SKM-1 (cell line): Measurements from ENCODE around the gene TTYH1.
"Not testable (repeated sequence)": the region's sequence is repeated elsewhere in the genome, so short reads cannot be mapped to it uniquely, and the experiment has no call there.

Experiments used
- DNase-seq: peaks from one replicate; lab custom pipeline; 2025; ENCODE audit not compliant: unreplicated experiment; lab: John Stamatoyannopoulos, UW

Gene TTYH1

DNA sequence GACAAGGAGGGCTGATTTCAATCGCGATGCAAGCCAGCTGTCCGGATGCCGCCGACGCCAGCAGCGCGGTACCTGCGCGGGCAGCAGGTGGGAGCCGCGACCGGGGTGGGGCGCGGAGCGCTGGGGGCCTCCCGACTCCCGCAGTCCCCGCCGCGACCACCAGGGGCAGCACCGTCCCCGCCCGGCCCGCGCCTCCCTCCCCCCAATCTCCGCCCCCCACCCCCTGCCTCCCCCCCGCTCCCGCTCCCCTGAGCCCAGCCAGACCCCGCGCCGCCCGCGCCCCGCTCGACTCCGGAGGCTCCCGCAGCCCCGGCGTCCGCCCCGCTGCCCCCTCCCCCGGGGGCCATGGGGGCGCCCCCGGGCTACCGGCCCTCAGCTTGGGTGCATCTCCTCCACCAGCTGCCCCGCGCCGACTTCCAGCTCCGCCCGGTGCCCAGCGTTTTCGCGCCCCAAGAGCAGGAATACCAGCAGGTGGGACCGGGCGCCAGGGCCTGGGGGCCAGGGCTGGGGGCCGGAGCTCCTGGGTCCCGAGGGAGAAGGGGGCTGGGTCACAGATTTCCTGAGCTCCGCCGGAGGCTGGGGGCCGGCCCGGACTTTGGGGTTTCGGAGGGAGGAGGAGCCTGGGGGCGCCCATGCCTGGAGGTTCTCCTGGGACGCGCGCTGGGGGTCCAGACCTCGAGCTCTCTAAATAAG lies at the start of gene TTYH1:
TSS of gene TTYH1 (plus strand) at position 257 of the 693 bp plus-strand sequence. CDS start at position 346, 89 bp downstream.
- no peak for DNase-seq

DNA sequence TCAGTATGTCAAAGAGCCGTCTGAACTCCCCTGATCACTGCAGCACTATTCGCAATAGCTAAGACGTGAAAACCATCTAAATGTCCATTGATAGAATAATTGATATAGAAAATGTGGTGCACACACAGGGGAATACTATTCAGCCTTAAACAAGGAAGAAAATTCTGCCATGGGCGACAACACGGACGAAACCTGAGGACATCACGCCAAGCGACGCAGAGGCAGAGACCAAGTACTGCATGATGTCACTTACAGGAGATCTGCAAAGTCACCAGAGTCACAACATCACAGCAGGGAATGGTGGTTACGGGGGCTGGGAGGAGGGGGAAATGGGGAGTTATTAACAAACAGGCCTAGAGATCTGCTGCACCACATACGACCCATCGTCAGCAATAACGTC lies 49.5 kb upstream of the TTYH1 start:
- not testable (repeated sequence) for DNase-seq

DNA sequence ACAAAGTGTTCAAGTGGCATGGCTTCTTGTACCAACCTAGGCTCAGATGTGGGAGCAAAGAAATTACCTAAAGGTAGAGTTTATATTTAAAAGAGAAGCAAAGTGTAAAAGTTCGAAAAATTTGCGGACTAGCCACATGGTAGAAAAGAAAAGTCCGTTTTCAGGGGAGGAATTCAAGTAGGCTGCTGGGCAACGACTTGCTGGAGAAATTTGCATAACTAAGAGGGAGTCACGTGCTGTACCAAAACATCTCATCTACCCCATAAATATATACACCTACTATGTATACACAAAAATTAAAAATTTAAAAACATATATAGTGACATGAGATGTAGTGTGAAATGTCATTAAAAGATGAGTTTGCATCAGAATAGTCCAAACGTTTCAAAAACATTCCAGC lies 48.5 kb upstream of the TTYH1 start:
- no peak for DNase-seq

DNA sequence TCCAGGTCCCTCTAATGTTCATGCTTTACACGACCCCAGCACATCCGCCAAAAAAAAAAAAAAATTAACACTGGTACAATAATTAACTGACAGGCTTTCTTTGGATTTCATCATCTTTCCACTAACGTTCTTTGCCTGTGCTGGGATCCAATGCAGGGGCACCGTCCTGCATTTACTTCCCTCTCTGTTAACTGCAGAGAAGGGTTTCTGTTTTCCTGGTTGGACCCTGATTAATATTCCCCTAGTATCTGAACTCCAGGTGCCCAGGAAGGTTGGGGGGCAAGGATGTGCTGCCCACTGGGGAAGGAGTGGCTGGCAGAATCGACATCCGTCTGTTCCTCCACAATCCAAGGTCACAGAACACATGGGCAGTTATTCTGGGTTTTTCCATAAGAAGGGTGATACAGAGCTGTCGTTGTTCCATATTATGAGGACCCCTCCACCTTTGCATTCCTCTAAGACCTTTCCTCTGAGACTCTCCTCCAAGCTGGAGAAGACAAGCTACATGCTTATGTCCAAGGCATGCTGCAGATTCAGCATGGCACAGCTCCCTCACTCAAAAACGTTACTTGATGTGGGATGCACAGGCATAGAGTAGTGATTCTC lies 46.1 kb upstream of the TTYH1 start:
- no peak for DNase-seq

DNA sequence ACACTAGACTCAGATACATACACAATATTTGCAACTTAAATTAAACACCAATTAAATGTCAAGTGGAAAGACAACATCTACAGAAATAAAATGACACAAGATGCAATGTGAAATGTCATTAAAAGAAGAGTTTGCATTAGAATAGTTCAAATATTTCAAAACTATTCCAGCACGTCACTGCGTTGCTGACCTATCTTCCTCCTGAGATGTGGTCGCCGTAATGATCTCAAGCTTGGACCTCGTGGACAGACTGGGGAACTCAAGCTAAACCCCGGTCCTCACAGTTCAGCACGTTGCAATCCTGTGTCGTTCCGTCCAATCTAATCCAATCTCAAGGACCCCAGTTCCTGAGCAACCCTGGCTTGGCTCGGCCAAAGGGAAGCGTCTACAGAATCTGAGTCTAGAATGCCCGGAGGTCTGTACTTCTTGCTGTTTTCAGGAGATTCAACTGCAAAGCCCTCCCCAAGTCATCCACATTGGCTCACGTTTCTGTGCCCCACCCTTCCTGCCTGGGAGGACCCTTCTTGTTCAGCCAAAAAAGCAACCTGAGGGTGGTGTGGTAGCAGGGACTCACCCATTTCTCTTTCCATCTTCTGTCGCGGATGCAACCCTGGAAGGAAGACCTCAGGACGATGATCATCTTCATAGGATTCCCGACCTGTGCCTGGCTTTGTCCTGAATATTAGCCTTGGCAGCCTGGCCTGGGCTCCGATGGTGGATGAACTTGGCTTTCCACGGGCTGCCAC lies 45.4 kb upstream of the TTYH1 start:
- DNase-seq = not testable (repeated sequence)

DNA sequence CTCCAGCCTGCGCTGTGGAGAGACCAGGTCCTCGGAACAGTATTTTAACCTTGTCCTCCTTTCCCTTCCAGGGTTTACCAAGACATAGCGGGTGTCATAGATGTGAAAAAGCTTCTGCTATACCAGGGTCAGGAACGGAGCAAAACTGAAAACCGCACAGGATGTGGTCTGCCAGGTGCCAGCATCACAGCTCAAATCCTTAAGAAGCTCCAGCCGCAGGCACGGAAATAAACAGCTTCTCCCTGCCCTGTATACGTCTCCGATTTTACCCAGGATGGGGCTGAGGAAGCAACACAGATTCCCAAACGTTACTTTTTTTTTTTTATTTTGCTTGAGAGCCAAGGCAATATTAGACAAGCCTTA lies 44.8 kb upstream of the TTYH1 start:
- DNase-seq = not testable (repeated sequence)

DNA sequence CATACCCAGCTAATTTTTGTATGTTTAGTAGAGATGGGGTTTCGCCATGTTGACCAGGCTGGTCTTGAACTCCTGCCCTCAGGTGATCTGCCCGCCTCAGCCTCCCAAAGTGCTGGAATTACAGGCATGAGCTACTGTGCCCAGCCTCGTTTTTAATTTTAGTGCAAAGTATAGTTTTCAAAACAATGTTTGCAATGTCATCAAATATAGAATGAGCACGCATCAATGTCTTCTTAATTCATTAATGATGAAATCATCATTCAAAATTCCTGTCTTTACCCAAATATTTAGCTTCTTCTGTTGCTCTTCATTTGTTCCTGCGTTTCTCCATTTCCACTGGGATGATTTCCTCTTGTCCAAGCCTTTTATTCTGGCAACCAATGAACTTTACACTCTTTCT lies 43.8 kb upstream of the TTYH1 start:
- not testable (repeated sequence) for DNase-seq

DNA sequence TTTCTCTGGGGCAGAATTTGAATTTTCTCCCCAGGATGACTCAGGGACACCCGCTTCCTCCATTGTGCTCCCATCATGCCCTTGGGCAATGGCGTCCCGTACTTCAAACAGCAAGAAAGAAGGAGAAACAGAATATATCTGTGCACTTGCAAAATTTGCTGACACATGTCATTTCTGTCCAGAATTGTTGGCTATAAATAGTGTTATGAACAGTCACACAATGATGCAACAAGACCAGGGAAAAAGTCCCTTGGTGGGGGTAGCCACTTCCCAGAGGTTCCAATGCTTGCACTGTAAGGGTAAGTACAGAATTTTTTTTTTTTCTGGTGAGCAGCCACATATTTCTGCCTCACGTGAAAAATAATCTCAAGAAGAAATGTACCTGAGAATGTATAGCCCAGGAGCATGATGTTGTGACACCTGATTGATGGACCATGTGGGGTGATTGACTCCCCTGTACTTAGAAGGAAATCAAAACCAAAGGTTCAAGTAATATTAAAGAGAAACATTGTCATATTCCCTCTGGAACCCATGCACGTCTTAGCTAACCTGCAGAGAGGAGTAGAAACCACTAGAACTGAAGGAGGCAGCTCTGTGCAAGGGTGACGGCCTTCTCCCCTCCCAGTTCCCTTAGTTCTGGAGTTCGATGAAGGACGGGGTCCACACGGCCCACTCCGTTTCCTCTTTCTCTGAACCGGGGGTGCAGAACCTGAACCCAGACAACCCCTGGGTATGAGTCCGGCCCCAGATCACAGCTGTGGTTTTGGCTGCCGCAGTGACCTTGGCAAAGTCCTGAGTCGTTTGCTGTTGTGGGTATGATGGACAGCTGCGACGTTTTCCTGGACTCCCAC lies 41.3 kb upstream of the TTYH1 start:
- no peak for DNase-seq

DNA sequence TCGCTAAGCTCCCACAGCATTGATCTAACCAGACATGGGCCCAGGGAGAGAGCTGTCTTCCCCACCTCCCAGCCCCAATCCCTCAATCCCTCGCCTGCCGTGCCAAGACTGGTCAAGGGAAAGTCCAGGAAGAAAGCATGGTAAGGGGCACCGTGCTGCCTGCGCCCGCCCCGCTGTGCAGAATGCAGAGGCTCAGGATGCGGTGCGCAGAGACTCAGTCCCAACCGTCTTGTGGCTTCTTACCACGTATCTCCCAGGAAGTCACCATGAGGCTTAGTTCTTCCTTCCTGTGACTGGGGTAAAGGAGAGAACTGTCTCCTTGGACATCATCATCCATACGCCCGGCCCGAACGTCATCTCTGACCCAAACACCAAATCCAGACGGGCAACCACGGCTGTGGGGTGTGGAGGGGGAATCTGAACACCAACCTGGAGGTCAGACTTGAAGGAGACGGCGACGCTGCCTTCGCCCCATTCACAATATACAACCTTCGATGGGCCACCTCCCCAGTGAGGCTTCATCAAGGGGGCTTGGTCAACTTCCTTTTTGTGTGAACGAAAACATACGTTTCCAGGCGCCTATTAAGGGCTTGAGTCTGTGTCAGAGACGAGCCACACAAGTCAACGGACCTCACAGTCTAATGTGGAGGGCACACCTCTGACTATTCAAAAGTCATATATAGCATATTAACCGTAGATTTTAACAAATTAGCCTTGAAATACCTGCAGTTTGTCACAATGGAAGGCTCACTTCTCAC lies 39.9 kb upstream of the TTYH1 start:
- DNase-seq = peak; percentile 13

DNA sequence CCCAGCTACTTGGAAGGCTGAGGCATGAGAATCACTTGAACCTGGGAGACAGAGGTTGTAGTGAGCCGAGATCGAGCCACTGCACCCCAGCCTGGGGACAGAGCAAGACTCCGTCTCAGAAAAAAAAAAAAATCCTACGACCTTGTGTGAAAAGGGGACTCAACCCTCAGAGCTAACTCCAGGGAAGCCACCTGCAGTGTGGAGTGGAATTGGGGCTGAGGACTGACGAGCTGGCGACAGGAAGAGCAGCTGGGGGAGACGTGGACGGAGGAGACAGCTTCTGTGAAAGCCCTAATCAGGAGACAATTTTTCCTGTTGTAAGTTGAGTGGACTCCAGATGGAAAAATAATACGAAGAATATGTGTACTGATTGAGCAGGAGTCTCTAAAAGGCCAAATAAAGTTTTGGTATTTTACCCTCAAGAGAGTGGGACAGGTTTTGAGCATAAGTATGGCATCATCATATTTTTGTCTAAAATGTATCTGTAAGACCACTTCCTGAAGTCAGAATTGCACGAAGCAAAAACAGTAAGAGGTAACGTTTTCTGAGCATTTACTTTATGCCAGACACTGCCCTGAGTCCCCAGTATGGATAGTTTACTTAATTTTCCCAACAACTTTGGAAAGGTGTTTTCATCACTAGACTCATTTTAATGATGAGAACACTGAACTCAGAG lies 38.5 kb upstream of the TTYH1 start:
- no peak for DNase-seq

DNA sequence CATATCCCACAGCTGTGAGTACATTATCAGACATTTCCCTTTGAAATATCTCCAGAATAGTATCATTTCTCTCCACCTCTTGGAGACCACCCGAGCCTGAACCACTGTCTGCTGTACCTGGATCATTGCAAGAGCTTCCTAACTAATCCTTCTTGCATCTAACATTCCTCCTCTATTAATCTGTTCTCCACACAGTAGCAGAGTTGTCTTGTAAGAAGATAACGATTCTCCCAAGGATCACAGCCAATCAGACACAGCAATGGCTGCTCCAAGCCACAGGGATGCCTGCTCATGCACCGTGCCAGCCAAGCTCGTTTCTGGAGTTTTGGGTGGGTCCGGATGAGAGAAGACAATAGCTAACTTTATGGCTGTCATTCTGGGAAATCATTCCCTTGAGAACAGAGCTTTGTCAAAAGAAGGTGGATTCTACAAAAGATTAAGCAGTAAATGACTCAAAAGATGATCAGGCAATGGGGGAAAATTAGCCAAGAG lies 36.0 kb upstream of the TTYH1 start:
- no peak for DNase-seq

DNA sequence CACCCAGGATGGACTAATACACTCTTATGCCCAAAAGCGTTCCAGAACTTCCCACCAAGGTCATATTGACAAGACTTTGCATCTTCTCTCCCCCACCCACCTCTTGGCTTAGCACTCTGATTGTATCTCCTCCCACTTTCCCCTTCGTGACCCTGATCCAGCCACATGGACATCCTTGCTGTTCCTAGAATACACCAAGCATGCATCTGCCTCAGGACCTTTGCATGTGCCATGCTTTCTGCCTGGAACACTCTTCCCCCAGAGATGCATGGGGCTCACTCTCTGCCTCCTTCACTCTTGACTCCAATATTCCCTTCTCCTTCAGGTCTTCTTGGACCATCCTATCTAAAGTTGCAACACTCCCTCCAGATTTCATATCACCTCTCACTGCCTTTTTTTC lies 34.4 kb upstream of the TTYH1 start:
- no peak for DNase-seq

DNA sequence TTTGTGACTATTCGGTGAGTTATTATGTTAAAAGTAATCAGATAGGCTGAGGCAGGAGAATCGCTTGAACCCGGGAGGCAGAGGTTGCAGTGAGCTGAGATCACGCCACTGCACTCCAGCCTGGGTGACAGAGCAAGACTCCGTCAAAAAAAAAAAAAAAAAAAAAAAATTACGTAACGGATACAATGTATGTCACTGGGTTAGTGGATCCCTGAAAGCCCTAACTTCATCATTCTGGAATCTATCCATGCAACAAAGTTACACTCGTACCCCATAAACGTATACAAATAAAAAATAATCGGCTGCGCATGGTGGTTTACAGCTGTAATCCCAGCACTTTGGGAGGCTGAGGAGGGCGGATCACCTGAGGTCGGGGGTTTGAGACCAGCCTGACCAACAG lies 33.2 kb upstream of the TTYH1 start:
- not testable (repeated sequence) for DNase-seq

DNA sequence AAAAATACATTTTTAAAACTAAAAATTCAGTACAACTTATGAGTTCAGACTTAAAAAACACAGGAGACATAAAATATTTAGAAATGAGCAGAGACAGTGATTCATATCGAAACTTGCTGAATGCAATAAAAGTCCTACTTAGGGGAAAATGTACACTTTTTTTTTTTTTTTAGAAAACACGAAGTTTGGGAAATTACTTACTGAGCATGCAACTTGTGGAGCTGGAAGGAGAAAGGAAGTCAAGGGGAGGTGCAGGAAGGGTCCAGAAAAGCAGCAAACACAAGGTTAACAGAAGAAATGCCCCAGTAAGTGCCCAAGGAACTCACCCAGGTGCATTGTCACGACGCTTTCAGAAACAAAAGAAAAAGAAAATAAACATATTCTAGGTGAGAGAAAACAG lies 31.9 kb upstream of the TTYH1 start:
- no peak for DNase-seq

DNA sequence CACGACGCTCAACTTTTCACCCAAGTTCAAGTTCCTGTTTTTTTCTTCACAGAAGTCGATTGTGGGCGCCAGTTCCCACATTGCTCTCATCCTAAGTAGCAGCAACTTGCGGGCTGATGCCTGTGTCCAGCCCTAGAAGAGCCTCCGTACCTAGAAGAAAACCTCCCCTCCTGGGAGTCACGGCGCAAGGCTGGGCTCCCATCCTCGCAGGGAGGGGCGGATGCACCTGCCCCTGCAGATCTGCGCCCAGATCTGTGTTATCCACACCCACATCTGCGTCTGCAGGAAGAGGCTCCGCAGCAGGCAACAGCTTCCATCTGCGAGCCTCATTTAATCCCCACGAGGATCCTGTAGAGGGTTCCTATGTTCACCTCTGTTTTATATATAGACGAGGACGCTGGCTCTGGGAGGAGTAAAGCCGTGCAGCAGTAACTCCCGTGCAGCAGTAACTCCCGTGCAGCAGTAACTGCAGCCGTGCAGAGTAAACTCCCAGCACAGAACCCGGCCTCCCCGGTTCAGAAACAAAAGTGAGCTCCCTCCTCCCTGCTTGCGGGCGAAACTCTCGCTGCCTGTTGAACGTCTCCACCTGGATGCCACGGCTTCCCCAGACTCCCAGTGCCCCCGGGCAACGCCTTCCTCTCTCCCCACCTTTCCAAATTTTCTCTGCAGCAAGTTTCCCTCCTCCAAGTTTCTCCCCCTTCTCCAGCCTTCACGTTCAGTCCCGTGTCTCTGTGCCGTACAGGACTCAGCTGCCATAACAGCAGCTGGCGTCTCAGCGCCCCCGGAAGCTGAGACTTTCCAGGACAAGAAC lies 27.1 kb upstream of the TTYH1 start:
- peak; percentile 35 for DNase-seq

DNA sequence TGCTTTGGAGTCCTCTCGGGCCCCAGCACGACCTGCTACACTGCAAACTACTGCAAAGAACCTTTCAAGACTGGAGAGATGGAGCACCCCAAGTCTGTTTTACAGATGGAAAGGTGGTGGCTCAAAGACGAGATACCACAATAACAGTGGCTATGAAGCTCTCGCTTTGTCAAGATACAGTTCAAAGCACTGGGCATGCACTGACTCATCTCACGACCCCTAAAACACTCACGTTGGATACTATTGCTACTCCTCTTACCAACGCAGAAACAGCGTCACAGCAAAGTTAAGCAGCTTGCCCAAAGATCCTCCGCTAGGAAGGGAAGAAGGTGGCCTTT lies 26.5 kb upstream of the TTYH1 start:
- no peak for DNase-seq

DNA sequence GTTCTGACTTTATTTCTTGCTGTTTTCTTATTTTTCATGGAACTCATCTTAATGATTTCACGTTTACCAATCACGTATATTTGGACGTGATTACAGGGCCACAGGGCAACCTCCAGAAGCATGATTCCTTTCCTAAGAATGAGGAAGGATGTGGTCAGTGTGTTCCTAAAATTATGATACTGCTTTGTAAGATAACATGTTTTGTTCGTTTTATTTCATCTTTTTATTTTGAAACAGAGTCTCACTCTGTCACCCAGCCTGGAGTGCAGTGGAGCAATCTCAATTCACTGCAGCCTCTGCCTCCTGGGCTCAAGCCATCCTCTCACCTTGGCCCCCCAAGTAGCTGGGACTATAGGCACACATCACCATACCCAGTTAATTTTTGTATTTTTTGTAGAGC lies 25.7 kb upstream of the TTYH1 start:
- peak; percentile 39 for DNase-seq

DNA sequence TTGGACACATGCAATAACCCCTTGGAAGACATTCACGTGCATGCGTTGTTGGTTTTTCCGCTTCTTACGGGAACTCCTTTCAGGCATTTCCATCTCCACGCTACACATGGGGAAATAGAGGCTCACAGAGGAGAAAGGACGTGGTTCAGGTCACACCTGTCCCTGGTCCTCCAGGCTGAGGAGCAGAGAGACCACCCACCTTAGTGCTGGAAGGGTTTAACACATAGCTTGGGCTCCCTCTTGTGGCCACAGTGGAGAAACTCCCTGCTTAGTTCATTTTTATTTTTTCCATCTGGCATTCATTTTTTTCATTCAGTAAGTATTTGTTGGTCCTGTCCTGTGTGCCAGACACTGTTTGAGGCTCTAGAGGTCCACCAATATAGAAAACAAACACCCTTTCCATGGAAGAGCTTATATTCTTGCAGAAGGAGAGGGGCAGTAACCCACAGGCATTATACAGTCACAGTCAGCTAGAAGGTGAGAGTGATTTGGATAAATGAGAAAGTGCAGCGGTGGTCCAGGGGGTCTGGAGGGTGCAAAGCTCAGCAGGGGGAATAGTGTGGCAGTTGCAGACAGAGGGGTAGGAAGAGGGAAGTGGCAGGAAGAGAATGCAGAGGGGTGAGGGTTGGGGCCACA lies 24.2 kb upstream of the TTYH1 start:
- no peak for DNase-seq

DNA sequence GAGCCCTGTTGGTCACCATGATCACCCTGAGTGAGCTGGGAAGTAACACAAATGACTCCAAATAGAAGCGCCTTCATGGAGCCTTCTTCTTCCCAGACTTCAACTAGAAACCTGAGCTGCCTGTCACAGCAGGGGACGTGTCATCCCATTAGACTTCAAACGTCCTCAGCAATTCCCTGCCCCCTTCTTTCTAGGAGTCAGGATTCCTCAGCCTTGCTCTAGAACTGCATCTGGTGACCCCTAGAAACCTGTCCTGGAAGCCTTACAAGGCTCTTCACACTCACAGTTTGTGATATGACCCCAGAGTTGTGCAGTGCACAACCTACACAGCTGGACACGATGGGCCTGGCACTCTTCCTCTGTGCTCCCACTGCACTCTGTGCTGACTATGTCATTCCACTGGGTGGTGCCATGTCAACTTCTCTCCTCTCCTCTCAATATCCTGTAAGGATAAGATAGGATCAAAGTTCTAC lies 23.6 kb upstream of the TTYH1 start:
- DNase-seq = no peak
